Neural crest cell (in vitro differentiated cells): Measurements from ENCODE around the gene MYOC. TPM values are rescaled to one million over a fixed set of nuclear protein-coding genes. Genes with fewer than 3 reads are reported as not detected.
A peak's percentile ranks its signal among the peaks of the same experiment; 100 is the strongest.

Source experiments
- DNase-seq: peaks from one replicate; pipeline ENCODE4 v3.0.0; 2021; ENCODE audit warnings: low read depth, mixed read lengths, low spot score
- H3K27ac Mint-ChIP-seq: one replicate; pipeline ENCODE4 v1.8.0; 2021; ENCODE audit warnings: mild to moderate bottlenecking, mixed read lengths; ENCODE audit not compliant: unreplicated experiment
- H3K27me3 Mint-ChIP-seq: 2 replicates; pipeline ENCODE4 v1.8.0; 2021; ENCODE audit warnings: low read depth, mild to moderate bottlenecking, mixed read lengths
- H3K36me3 Mint-ChIP-seq: 2 replicates; pipeline ENCODE4 v1.8.0; 2021; ENCODE audit warnings: low read depth, mild to moderate bottlenecking, mixed read lengths
- H3K4me1 Mint-ChIP-seq: 2 replicates; pipeline ENCODE4 v1.8.0; 2021; ENCODE audit warnings: mixed read lengths
- H3K4me3 Mint-ChIP-seq: one replicate; pipeline ENCODE4 v1.8.0; 2021; ENCODE audit warnings: mild to moderate bottlenecking, mixed read lengths
- H3K9me3 Mint-ChIP-seq: 2 replicates; pipeline ENCODE4 v1.8.0; 2021; ENCODE audit warnings: mixed read lengths
- CTCF ChIP-seq: fragments of 200-600 bp; sonication (generic); conservative IDR thresholded peaks from 2 replicates; pipeline ENCODE4 v1.5.0; 2021; ENCODE audit warnings: antibody characterized with exemption, mild to moderate bottlenecking
- total RNA-seq: library from RNA; stranded (reverse); gene quantifications from 2 replicates; pipeline ENCODE4 v1.2.1, GENCODE V29; 2021

MYOC gene
- total RNA-seq, 1 donor from 2014 or later = not detected

GRCh38 chr1:171676823-171677222, 24.3 kb upstream of the MYOC start:
- H3K9me3 Mint-ChIP-seq = peaks cover under 1% of the 10 kb centered on the region
- no peak for TF ChIP-seq CTCF
- no peak overlapping the region for H3K4me3 Mint-ChIP-seq
- no peak for DNase-seq
- no peaks in the 10 kb centered on the region for H3K27me3 Mint-ChIP-seq
- H3K27ac Mint-ChIP-seq = peak overlapping the region; percentile 4
- no peaks in the 10 kb centered on the region for H3K4me1 Mint-ChIP-seq
- H3K36me3 Mint-ChIP-seq = no peaks in the 10 kb centered on the region

- no peak for DNase-seq
- Mint-ChIP-seq H3K9me3 (peaks cover 5% of the 10 kb centered on the region), H3K27me3 (no peaks in the 10 kb centered on the region), H3K4me1 (no peaks in the 10 kb centered on the region), H3K27ac (no peak overlapping the region), H3K36me3 (no peaks in the 10 kb centered on the region), H3K4me3 (no peak overlapping the region)
- no peak for TF ChIP-seq CTCF
These were observed 22.2 kb upstream of the MYOC start for GRCh38 chr1:171674431-171675405.

- Mint-ChIP-seq H3K27me3 (no peaks in the 10 kb centered on the region), H3K4me3 (no peak overlapping the region), H3K27ac (no peak overlapping the region), H3K4me1 (no peaks in the 10 kb centered on the region), H3K9me3 (peaks cover 5% of the 10 kb centered on the region), H3K36me3 (no peaks in the 10 kb centered on the region)
- DNase-seq = no peak
- TF ChIP-seq CTCF = no peak
These were observed 18.3 kb upstream of the MYOC start for GRCh38 chr1:171670739-171671138.

GRCh38 chr1:171668372-171668771, 15.9 kb upstream of the MYOC start:
- Mint-ChIP-seq H3K27ac (no peak overlapping the region), H3K27me3 (no peaks in the 10 kb centered on the region), H3K4me1 (no peaks in the 10 kb centered on the region), H3K4me3 (no peak overlapping the region), H3K36me3 (no peaks in the 10 kb centered on the region), H3K9me3 (peaks cover 5% of the 10 kb centered on the region)
- no peak for DNase-seq
- TF ChIP-seq CTCF = no peak

- TF ChIP-seq CTCF = no peak
- H3K4me1 Mint-ChIP-seq = no peaks in the 10 kb centered on the region
- H3K27ac Mint-ChIP-seq = no peak overlapping the region
- no peak for DNase-seq
- no peaks in the 10 kb centered on the region for H3K27me3 Mint-ChIP-seq
- H3K9me3 Mint-ChIP-seq = no peaks in the 10 kb centered on the region
- no peak overlapping the region for H3K4me3 Mint-ChIP-seq
- H3K36me3 Mint-ChIP-seq = no peaks in the 10 kb centered on the region
These were observed 13.8 kb upstream of the MYOC start for GRCh38 chr1:171666114-171666769.
